ENCODE data around the gene SPNS2.
A peak's percentile ranks its signal among the peaks of the same experiment; 100 is the strongest.

The SPNS2 gene

DNA sequence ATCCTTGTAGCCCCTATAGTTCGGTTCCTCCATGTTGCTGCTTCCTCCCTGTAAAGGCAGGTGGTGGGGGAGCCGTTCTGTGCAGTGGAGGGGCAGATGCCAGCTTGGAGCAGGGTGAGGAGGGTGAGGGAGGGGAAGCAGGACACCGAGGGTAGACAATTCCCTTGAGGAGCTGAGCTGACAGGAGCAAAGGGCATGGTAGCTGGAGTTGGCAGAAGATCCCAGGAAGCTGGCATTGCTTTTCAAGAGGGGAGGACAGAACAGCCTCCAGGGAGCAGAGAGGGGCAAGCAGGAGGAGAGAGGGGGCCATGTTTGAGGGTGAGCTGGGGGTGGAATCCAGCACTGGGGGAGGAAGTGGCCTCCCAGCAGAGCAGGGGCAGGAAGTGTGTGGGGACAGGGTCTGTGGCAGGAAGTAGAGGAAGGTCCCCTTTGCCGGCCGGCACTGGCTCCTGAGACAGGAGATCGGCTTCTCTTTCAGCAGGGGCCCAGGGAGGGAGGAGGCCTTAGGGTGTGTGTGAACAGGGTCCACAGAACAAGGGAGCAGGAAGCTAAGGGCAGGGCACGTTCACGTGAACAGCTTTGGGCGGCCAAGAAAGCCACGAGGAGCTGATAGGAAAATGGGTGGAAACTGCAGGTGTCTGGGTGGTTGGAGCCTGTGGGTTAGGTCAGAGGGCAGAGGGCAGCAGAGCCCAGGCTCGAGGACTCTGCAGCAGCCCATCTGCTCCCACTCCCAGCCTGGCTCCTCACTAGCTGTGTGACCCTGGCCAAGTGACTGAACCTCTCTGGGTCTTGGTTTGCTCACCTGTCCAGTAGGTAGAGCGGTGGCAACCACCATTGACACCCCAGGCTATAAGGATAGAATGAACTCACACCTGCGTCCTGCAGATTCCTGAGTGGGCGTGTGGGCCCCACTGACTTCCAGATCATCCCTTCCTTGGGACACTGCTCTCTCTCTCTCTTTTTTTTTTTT is 17.5 kb upstream of the SPNS2 start:
- no peak for DNase-seq

GRCh38 chr17:4482338-4483011 is 16.2 kb upstream of the SPNS2 start:
- no peak for DNase-seq

DNA sequence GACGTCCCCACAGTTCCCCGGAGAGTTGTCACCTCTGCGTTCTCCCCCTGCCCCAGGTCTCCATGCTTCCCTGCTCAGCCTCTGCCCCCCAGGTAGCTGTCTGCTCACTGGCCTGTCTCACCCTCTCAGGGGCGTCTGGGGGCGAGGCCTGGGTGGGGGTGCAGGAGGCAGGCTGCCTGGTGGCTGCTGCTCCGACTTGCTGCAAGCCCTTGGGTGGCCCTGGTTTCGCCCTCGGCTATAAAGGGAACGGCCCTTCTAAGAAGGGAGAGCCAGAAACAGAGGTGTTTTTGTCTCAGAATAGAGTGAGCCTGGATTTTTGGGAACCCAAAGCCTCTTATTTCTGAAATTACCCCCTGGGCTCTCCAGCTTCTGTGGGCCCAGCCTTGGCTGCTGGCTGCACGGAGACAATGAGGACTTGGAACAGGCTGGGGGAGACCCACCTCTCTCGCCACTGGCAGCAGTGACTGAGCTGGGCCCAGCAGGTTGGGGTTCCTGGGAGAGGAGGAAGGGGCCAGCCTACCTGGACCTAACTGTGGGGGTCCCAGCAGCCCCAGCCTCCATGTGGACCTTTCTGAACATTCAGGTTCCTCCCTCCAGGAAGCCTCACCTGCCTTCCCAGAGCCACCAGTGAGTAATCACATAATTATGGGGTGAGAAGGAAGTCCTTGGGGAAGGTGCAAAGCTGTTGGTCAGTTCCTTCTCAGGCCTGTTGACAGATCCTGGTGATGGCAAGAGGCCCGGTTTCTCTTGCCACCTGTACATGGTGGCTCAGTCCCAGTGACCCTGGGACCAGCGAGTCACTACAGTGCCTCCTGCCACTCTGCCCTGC is 15.5 kb upstream of the SPNS2 start:
- DNase-seq: no peak

DNA sequence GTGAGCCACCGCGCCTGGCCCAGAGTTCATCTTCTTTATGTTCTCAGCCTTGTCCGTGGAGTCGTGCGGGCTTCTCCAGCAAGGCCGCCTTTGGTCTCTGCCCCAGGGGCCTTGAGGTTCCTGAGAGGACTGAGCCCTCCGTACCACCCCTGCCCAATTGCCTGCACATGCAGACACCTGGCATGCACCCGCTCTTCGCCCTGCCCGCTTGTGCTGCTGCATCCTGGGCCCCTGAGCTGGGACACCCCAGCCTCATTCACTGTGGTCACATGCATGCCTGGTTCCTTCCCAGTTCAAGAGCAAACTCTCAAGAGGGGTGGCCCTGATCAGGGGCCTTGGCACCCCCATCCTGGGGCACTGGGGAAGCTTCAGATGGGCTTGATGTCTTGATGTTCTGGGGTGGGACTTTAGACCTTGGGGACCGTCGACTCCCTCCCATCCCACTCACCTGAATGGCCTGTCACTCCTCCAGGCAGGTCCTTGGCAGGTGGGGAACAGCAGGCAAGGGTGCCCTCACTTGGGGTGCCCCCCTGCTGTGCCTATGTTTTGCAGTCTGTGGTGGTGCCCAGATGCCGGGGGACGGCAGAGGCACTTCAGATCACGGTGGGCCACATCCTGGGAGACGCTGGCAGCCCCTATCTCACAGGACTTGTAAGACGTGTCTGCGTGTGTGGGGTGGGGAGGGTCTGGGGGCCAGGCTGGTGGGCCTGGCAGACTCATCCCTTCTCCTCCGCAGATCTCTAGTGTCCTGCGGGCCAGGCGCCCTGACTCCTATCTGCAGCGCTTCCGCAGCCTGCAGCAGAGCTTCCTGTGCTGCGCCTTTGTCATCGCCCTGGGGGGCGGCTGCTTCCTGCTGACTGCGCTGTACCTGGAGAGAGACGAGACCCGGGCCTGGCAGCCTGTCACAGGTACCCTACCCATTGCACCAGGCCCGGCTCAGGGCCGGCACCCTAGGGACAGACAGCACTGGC is 12.7 kb upstream of the SPNS2 start:
- peak; percentile 36 for DNase-seq

- no peak for DNase-seq
Measured at GRCh38 chr17:4487296-4487695, 11.4 kb upstream of the SPNS2 start.

DNA sequence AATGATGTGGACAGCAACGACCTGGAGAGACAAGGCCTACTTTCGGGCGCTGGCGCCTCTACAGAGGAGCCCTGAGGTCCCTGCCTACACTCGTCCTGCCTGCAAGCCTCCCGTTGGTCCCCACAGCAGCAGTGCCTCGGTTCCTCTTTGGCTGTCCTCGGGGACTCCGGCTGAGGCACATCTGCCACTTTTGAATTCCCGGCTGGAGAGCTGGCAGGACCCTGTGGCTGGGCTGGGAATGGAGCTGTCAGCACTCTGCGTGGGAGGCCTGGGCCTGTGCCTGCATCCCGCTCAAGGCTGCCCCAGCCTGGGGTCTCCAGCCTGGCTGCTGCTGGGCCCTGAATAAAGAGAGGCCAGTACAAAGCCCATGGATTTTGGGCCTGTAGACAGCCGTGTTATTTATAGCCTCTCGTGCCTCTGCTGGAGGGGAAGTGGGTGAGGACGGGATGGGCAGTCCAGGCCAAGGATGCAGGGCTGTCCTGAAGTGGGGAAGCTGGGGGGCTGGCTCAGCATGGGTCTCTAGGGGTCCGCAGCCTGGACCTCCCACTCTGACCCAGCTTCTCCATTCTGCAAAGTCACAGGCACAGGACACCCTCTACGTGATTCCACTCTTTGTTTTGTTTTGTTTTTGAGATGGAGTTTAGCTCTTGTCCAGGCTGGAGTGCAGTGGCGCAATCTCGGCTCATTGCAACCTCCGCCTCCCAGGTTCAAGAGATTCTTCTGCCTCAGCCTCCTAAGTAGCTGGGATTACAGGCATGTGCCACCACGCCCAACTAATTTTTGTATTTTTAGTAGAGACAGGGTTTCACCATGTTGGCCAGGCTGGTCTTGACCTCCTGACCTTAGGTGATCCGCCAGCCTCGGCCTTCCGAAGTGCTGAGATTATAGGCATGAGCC is 10.6 kb upstream of the SPNS2 start:
- no peak for DNase-seq

DNA sequence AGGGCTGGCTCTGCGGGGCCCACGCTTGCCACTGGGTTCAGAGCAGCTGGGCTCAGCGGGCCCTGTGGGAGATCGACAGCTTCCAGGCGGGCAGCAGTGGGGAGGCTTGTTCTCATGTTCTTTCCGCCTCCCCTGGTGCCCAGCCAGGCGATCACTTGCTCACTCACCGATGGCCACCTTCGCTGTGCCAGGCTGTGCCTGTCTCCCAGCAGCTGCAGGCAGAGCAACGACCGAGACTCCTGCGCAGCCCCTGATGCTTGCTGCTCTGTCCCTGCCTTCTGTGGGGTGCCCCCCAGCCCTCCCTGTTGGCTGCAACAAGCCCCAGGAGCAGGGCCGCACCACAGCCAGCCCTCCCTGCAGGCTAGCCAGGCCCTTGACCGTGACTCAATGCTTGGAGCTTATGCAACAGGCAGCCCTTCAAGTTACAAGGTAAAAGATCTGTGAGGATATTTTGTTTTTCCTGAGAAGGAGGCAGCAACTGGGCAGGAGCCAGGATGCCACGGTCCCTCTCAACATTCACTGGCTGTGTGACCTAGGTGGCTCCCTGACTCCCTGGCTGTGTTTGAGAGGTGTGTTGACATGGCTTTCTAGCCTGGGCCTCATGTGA is 9.6 kb upstream of the SPNS2 start:
- no peak for DNase-seq

- DNase-seq: no peak
Measured at GRCh38 chr17:4490109-4490591, 8.5 kb upstream of the SPNS2 start.

GRCh38 chr17:4490637-4491061 is 8.0 kb upstream of the SPNS2 start:
- no peak for DNase-seq

- no peak for DNase-seq
Measured at GRCh38 chr17:4492721-4493561, 5.7 kb upstream of the SPNS2 start.

GRCh38 chr17:4497101-4497824 is 1.4 kb upstream of the SPNS2 start:
- DNase-seq: no peak

DNA sequence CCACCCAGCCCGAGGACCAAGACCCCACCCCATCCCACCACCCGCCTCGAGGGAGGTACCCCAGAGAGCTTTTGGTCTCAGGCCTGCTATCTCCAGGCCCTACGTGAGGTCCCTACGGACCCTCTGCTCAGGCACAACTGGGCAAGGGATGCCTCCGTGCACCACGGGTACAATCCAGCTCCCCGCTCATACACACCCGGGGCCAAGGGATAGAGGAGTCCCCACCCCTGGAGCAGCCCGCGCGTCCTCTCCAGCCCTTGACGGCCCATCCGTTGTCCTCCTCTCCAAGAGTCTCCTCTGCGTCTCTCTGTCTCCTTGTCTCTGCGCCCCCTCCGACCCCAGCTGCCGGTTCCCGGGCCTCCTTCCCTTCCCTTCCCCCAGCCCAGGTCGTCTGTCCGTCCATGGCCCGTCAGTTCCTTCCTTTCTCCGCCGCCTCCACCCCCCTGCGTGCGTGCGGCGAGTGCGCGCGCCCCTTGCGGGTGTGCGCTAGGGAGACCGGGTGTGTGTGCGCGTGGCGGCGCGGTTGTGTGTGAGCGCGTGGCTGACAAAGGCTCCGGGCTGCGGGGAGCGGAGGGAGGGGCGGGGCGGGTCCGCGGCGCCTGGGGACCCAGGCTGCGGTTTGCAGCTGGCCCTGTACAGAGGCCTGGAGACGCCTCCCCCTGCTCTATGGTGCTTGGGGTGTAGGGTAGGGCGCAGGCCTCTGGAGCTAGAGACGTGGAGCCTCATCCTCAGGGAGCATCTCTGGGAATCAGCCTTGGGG is 930 bp downstream of the SPNS2 start:
- no peak for DNase-seq

DNA sequence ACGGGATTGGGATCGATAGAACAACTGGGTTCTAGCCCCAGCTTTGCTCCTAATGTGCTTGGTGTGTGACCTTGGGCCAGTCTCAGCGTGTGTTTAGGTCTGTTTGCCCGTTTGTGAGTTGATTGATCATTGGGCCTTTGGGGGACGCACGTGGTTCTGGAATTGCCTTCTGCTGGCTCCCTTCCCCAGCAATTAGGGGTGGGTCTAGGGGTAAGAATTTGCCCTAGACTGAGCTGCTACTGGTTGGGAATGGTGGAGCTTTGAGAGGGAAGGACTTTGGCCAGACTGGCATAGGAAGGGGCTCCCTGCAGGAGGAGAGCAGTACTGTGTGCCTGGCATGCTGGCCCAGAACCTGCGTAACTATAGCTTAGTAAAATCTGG is 1.5 kb downstream of the SPNS2 start:
- no peak for DNase-seq

GRCh38 chr17:4501295-4501949 is 2.7 kb downstream of the SPNS2 start:
- DNase-seq: no peak

DNA sequence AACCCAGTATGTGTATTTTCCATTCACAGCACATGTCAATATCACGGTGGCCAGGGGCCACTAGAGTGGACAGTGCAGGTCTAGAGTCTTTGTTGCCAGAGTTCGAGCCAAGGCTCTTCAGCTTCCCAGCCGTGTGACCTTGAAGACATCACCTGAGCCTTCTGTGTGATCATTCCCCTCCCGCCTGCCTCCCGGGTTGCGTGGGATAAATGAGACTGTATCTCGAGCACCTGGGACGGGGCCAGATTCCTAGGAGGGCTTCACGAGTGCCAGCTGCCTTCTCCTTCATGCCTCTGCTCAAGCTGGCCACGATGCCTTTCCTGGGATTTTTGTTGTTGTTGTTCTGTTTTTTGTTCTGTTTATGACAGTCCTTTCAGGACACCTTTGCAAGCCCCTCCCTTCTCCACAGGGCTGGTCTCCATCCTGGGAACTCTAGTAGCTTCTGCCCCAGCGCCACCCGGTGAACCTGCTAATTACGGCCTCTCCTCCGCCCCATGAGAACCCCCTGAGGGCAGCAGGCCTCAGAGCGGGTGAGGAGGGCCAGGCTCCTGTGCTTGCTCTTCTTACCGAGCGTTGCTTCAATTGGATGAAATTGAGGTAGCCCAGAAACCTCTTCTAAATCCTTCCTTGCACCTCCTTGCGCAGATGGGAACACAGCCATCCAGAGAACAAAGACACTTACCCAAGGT is 3.9 kb downstream of the SPNS2 start:
- DNase-seq: no peak

DNA sequence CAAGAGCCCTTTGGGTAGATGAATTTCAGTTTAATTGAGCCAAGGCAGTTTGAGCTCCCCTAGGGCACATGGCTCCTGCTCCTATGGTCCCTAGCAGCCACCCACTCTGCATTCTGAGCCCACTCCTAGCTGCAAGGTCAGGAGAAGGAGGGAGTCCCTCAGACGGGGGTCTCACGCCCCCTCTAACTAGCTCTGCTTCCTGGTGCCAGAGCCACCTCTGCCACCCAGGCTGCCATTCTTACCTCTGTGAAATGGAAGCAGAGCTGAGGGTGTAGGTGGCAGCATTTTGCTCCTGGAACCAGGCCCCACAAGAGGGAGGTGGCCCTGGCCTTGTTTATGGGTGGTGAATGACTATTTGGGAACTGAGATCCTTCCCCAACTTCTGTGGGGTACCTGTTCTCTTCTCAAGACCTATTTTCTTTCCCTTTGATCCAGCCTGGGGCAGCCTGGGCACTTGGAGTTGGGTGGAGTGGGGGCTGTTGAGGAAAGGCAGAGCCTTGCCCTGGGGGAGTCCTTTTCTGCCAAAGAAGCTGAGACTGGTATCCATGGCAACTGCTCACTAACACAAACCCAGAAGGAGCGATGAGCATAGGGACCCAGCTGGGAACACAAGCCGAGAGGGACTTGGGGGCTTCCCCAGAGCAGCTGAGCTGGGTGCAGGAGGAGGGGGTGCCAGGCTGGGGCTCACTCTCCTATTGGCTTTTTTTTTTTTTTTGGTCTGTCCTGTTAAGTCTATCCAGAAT is 4.8 kb downstream of the SPNS2 start:
- no peak for DNase-seq

Measured in activated CD4-positive, alpha-beta T cell treated with anti-CD3 and anti-CD28 coated beads for 1 hour (primary cell).